ENCODE results near the gene HSD17B1. TPM values are rescaled to one million over a fixed set of nuclear protein-coding genes. Genes with fewer than 3 reads are reported as not detected.

The HSD17B1 gene
- total and polyA plus RNA-seq, 2 of the 13 experiments (the other 11 are each of a cell fraction or from before 2014, with no cell fraction given) = 0.54 to 0.93 TPM

GRCh38 chr17:42562388-42563142 lies 9.8 kb downstream of the HSD17B1 start (continued):
- TF ChIP-seq, protein P1, sequence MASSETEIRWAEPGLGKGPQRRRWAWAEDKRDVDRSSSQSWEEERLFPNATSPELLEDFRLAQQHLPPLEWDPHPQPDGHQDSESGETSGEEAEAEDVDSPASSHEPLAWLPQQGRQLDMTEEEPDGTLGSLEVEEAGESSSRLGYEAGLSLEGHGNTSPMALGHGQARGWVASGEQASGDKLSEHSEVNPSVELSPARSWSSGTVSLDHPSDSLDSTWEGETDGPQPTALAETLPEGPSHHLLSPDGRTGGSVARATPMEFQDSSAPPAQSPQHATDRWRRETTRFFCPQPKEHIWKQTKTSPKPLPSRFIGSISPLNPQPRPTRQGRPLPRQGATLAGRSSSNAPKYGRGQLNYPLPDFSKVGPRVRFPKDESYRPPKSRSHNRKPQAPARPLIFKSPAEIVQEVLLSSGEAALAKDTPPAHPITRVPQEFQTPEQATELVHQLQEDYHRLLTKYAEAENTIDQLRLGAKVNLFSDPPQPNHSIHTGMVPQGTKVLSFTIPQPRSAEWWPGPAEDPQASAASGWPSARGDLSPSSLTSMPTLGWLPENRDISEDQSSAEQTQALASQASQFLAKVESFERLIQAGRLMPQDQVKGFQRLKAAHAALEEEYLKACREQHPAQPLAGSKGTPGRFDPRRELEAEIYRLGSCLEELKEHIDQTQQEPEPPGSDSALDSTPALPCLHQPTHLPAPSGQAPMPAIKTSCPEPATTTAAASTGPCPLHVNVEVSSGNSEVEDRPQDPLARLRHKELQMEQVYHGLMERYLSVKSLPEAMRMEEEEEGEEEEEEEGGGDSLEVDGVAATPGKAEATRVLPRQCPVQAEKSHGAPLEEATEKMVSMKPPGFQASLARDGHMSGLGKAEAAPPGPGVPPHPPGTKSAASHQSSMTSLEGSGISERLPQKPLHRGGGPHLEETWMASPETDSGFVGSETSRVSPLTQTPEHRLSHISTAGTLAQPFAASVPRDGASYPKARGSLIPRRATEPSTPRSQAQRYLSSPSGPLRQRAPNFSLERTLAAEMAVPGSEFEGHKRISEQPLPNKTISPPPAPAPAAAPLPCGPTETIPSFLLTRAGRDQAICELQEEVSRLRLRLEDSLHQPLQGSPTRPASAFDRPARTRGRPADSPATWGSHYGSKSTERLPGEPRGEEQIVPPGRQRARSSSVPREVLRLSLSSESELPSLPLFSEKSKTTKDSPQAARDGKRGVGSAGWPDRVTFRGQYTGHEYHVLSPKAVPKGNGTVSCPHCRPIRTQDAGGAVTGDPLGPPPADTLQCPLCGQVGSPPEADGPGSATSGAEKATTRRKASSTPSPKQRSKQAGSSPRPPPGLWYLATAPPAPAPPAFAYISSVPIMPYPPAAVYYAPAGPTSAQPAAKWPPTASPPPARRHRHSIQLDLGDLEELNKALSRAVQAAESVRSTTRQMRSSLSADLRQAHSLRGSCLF (CRISPR knock-in tag; IDR thresholded peaks at IDR 0.05; ENCODE audit: borderline replicate concordance) = 0 out of 2 replicates have a peak, but pooled peaks have one; percentile 14
- TF ChIP-seq, protein P2, sequence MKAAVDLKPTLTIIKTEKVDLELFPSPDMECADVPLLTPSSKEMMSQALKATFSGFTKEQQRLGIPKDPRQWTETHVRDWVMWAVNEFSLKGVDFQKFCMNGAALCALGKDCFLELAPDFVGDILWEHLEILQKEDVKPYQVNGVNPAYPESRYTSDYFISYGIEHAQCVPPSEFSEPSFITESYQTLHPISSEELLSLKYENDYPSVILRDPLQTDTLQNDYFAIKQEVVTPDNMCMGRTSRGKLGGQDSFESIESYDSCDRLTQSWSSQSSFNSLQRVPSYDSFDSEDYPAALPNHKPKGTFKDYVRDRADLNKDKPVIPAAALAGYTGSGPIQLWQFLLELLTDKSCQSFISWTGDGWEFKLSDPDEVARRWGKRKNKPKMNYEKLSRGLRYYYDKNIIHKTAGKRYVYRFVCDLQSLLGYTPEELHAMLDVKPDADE (CRISPR knock-in tag; IDR thresholded peaks at IDR 0.05) = 0 out of 2 replicates have a peak, but pooled peaks have one; percentile 19
- TF ChIP-seq HMGXB3 (CRISPR knock-in tag; IDR thresholded peaks at IDR 0.05; ENCODE audit: borderline replicate concordance) = 0 out of 2 replicates have a peak, but pooled peaks have one; percentile 10
- peak; percentile 10; the same call in 1 of the 2 replicates for TF ChIP-seq SMYD3 (CRISPR knock-in tag; IDR thresholded peaks at IDR 0.05)
- TF ChIP-seq, protein P3, sequence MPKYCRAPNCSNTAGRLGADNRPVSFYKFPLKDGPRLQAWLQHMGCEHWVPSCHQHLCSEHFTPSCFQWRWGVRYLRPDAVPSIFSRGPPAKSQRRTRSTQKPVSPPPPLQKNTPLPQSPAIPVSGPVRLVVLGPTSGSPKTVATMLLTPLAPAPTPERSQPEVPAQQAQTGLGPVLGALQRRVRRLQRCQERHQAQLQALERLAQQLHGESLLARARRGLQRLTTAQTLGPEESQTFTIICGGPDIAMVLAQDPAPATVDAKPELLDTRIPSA (CRISPR knock-in tag; IDR thresholded peaks at IDR 0.05; ENCODE audit: borderline replicate concordance) = peak; percentile 23; the same call in 1 of the 2 replicates
- TF ChIP-seq NRL (CRISPR knock-in tag; IDR thresholded peaks at IDR 0.05; ENCODE audit: borderline replicate concordance) = 0 out of 2 replicates have a peak, but pooled peaks have one; percentile 17
- TF ChIP-seq MAX (IDR thresholded peaks at IDR 0.05) = peak; percentile 83
- TF ChIP-seq NR2F6 (IDR thresholded peaks at IDR 0.05) = no peak
- TF ChIP-seq NR2F6 (CRISPR knock-in tag; IDR thresholded peaks at IDR 0.05) = no peak; the same call in 1 of the 2 replicates
- TF ChIP-seq MYC (CRISPR knock-in tag; IDR thresholded peaks at IDR 0.05; ENCODE audit: borderline replicate concordance) = no peak; the same call in 1 of the 2 replicates
- TF ChIP-seq, protein P4, sequence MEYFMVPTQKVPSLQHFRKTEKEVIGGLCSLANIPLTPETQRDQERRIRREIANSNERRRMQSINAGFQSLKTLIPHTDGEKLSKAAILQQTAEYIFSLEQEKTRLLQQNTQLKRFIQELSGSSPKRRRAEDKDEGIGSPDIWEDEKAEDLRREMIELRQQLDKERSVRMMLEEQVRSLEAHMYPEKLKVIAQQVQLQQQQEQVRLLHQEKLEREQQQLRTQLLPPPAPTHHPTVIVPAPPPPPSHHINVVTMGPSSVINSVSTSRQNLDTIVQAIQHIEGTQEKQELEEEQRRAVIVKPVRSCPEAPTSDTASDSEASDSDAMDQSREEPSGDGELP (IDR thresholded peaks at IDR 0.05; ENCODE audit: borderline replicate concordance, low read depth) = peak; percentile 89
- peak; percentile 45 for TF ChIP-seq BHLHE40 (IDR thresholded peaks at IDR 0.05; ENCODE audit: low read length)
- no peak for TF ChIP-seq ONECUT2 (CRISPR knock-in tag; IDR thresholded peaks at IDR 0.05)
- TF ChIP-seq KDM5A (IDR thresholded peaks at IDR 0.05; ENCODE audit: borderline replicate concordance, low read length) = peak; percentile 86
- TF ChIP-seq ZNF891 (CRISPR knock-in tag; IDR thresholded peaks at IDR 0.05) = peak; percentile 7; the same call in 1 of the 2 replicates
- TF ChIP-seq IRX3 (CRISPR knock-in tag; IDR thresholded peaks at IDR 0.05; ENCODE audit: borderline replicate concordance, low read depth) = peak; percentile 77; the same call in 1 of the 2 replicates
